IMR-90 (cell line): ENCODE results near the gene TAB2. TPM values are rescaled to one million over a fixed set of nuclear protein-coding genes. Genes with fewer than 3 reads are reported as not detected.

Source experiments
- ATAC-seq: fragments of 200-7000 bp; cut with Tn5 transposase; 2 replicates; pipeline ENCODE4 v1.9.1; 2020; ENCODE audit warnings: low read depth, mild to moderate bottlenecking, moderate library complexity
- BruUV-seq: library from RNA; stranded (reverse); fragments of 400-500 nt; replicated peaks from 2 replicates; lab custom pipeline; 2021; lab: Mats Ljungman, UMichigan
- CTCF ChIA-PET: fragments of 300-600 bp; formaldehyde crosslinking; extraction: SDS; loops from one replicate; lab custom pipeline; 2021; ENCODE audit warnings: antibody characterized with exemption; lab: Yijun Ruan, JAX
- POLR2A ChIA-PET: fragments of 300-600 bp; sonication (Branson Sonifier 250); formaldehyde crosslinking; loops from one replicate; lab custom pipeline; 2022; ENCODE audit warnings: antibody characterized with exemption; ENCODE audit not compliant: unreplicated experiment; lab: Charles Lee
- DNase-seq: peaks from one replicate; pipeline ENCODE4 v3.0.0; 2013
- H2AFZ ChIP-seq: replicated peaks from 2 replicates; pipeline ENCODE3; 2013; ENCODE audit warnings: low read length, mild to moderate bottlenecking; ENCODE audit not compliant: poor library complexity
- H2AK5ac ChIP-seq: 2 replicates; pipeline ENCODE4 v1.6.1; 2013; ENCODE audit warnings: low read depth, low read length, inconsistent platforms
- H2AK9ac ChIP-seq: replicated peaks from 2 replicates; pipeline ENCODE3; 2013; ENCODE audit warnings: mild to moderate bottlenecking, low read depth, low read length, moderate library complexity; ENCODE audit not compliant: poor library complexity
- H2BK120ac ChIP-seq: 2 replicates; pipeline ENCODE4 v1.6.1; 2013; ENCODE audit warnings: low read depth, low read length, inconsistent platforms
- H2BK15ac ChIP-seq: 3 replicates; pipeline ENCODE4 v1.6.1; 2013; ENCODE audit warnings: low read depth, low read length, inconsistent platforms
- H2BK20ac ChIP-seq: 2 replicates; pipeline ENCODE4 v1.6.1; 2013; ENCODE audit warnings: low read depth, mild to moderate bottlenecking, inconsistent platforms, low read length, moderate library complexity
- H2BK5ac ChIP-seq: 2 replicates; pipeline ENCODE4 v1.6.1; 2013; ENCODE audit warnings: mild to moderate bottlenecking, low read depth, low read length, inconsistent platforms; ENCODE audit not compliant: poor library complexity, severe bottlenecking
- H3K14ac ChIP-seq: replicated peaks from 2 replicates; pipeline ENCODE4 v1.6.1; 2013; ENCODE audit warnings: low read depth, low read length, inconsistent platforms
- H3K18ac ChIP-seq: 2 replicates; pipeline ENCODE4 v1.6.1; 2013; ENCODE audit warnings: low read depth, low read length, control low read depth
- H3K23ac ChIP-seq: 2 replicates; pipeline ENCODE4 v1.6.1; 2013; ENCODE audit warnings: low read depth, low read length, inconsistent platforms
- H3K27ac ChIP-seq: 2 replicates; pipeline ENCODE4 v1.5.1; 2013; ENCODE audit warnings: mild to moderate bottlenecking, control low read depth, low read length; ENCODE audit not compliant: insufficient read depth
- H3K27me3 ChIP-seq: 2 replicates; pipeline ENCODE4 v1.6.1; 2013; ENCODE audit warnings: low read length; ENCODE audit not compliant: control insufficient read depth, insufficient read depth
- H3K36me3 ChIP-seq: 2 replicates; pipeline ENCODE4 v1.6.1; 2013; ENCODE audit warnings: low read length, mixed read lengths; ENCODE audit not compliant: control insufficient read depth, insufficient read depth
- H3K4ac ChIP-seq: 2 replicates; pipeline ENCODE4 v1.6.1; 2013; ENCODE audit warnings: low read depth, low read length, inconsistent platforms
- H3K4me1 ChIP-seq: 2 replicates; pipeline ENCODE4 v1.6.1; 2013; ENCODE audit warnings: low read length, mixed read lengths; ENCODE audit not compliant: control insufficient read depth, insufficient read depth
- H3K4me2 ChIP-seq: 2 replicates; pipeline ENCODE4 v1.6.1; 2013; ENCODE audit warnings: low read depth, mild to moderate bottlenecking, control low read depth, low read length, moderate library complexity
- H3K4me3 ChIP-seq: 2 replicates; pipeline ENCODE4 v1.5.1; 2013; ENCODE audit warnings: low read depth, mild to moderate bottlenecking, control low read depth, low read length, moderate library complexity; ENCODE audit not compliant: insufficient read depth
- H3K56ac ChIP-seq: 2 replicates; pipeline ENCODE4 v1.6.1; 2013; ENCODE audit warnings: low read length, inconsistent platforms; ENCODE audit not compliant: insufficient read depth; ENCODE audit errors: extremely low read depth
- H3K79me1 ChIP-seq, 2 experiments: 2 replicates each; pipeline ENCODE4 v1.6.1; 2013; ENCODE audit warnings: low read length in 2 of 2, inconsistent platforms in 1 of 2, low read depth in 1 of 2
- H3K9ac ChIP-seq: 2 replicates; pipeline ENCODE4 v1.6.1; 2013; ENCODE audit warnings: low read depth, low read length, control low read depth
- H3K9me1 ChIP-seq: 2 replicates; pipeline ENCODE4 v1.6.1; 2013; ENCODE audit warnings: low read length, inconsistent platforms; ENCODE audit not compliant: insufficient read depth
- H3K9me3 ChIP-seq: 2 replicates; pipeline ENCODE4 v1.6.1; 2013; ENCODE audit warnings: low read length; ENCODE audit not compliant: control insufficient read depth, insufficient read depth
- H4K20me1 ChIP-seq: 2 replicates; pipeline ENCODE4 v1.6.1; 2013; ENCODE audit warnings: low read length, inconsistent platforms; ENCODE audit not compliant: insufficient read depth
- H4K5ac ChIP-seq: 2 replicates; pipeline ENCODE4 v1.6.1; 2013; ENCODE audit warnings: mild to moderate bottlenecking, low read depth, low read length, control low read depth
- H4K8ac ChIP-seq, 2 experiments: 2 replicates each; pipeline ENCODE4 v1.6.1; 2013; ENCODE audit warnings: low read depth in 2 of 2, low read length in 2 of 2, control low read depth in 1 of 2, inconsistent platforms in 1 of 2
- H4K91ac ChIP-seq: 2 replicates; pipeline ENCODE4 v1.6.1; 2013; ENCODE audit warnings: low read depth, low read length, inconsistent platforms; ENCODE audit not compliant: insufficient read depth
- NFE2L2 ChIP-seq: fragments of 150-350 bp; IDR thresholded peaks from 2 replicates; pipeline ENCODE4 v1.6.1; 2016; ENCODE audit warnings: low read depth, mild to moderate bottlenecking, low read length
- WGBS, 2 experiments: methylation state at CpG; one replicate each; pipeline versions ENCODE4 v1.1.5 to v1.1.7; 2013; ENCODE audit warnings: missing lambda C conversion rate in 2 of 2; ENCODE audit not compliant: insufficient read length in 1 of 2; ENCODE audit errors: extremely low coverage in 2 of 2; 5-methylcytosine and 5-hydroxymethylcytosine counted together
- dilution Hi-C: fragments of 300-500 bp; cut with HindIII; formaldehyde crosslinking; loops from one replicate; pipeline ENCODE4 v1.14.3; 2018; ENCODE audit warnings: low sequenced_read_pairs; ENCODE audit not compliant: unreplicated experiment
- in situ Hi-C: fragments of 300-500 bp; cut with MboI; formaldehyde crosslinking; loops from 3 replicates; pipeline ENCODE4 v1.14.3; 2019; ENCODE audit warnings: low sequenced_read_pairs, inconsistent platforms, mixed read lengths
- intact Hi-C: fragments of 100-400 bp; cut with micrococcal nuclease; formaldehyde crosslinking; loops from 2 replicates; pipeline ENCODE4 v1.10.0; 2022
- polyA plus RNA-seq, 3 experiments: library from polyadenylated mRNA; depleted of rRNA; stranded (reverse); fragments of >200 nt; gene quantifications; 2 replicates each; pipeline ENCODE4 v1.2.3, GENCODE V29; 2012; ENCODE audit warnings: low replicate concordance in 1 of 3
- total RNA-seq: library from RNA; depleted of rRNA; stranded (reverse); fragments of >200 nt; gene quantifications from 2 replicates; pipeline ENCODE4 v1.2.3, GENCODE V29; 2012

Gene TAB2
- total and polyA plus RNA-seq, 2 of the 4 experiments (the other 2 are of a cell fraction) = 20.8 to 25.3 TPM

GRCh38 chr6:149271348-149272340, 45.9 kb upstream of the TAB2 start:
- Histone ChIP-seq H2AFZ (no peak overlapping the region), H2BK5ac (no peak overlapping the region), H2BK120ac (no peak overlapping the region), H2BK15ac (no peak overlapping the region), H3K4me2 (no peak overlapping the region), H3K36me3 (no peaks in the 10 kb centered on the region), H3K23ac (no peak overlapping the region), H4K20me1 (no peaks in the 10 kb centered on the region), H3K79me1 (no peaks in the 10 kb centered on the region), H2AK9ac (no peak overlapping the region), H3K9ac (no peak overlapping the region), H2BK20ac (no peak overlapping the region), H3K14ac (no peak overlapping the region), H3K27me3 (peaks cover 13% of the 10 kb centered on the region), H3K18ac (no peak overlapping the region), H3K4me1 (no peaks in the 10 kb centered on the region), H3K9me3 (peaks cover 4% of the 10 kb centered on the region), H4K91ac (no peak overlapping the region), H3K9me1 (no peaks in the 10 kb centered on the region), H4K5ac (no peak overlapping the region), H2AK5ac (no peak overlapping the region), H3K56ac (no peak overlapping the region), H3K4ac (no peak overlapping the region), H3K27ac (no peak overlapping the region), H4K8ac (no peak overlapping the region), H3K4me3 (no peak overlapping the region)
- intact Hi-C loops (no loop called here), in situ Hi-C loops (no loop called here), dilution Hi-C loops (no loop called here)
- POLR2A ChIA-PET = no interaction called here
- WGBS, 2 experiments = no CpG with 5 or more reads among the region's 8 CpGs
- DNase-seq (no peak), ATAC-seq (no peak)
- CTCF ChIA-PET = no interaction called here
- BruUV-seq = no TSS peak
- no peak for TF ChIP-seq NFE2L2
